GM19023 (cell line): Measurements from ENCODE around the gene SLC19A2.
A peak's percentile ranks its signal among the peaks of the same experiment; 100 is the strongest.

Source experiments
- ATAC-seq: cut with Tn5 transposase; IDR thresholded peaks from one replicate; pipeline ENCODE4 v1.9.1; 2021; ENCODE audit warnings: mild to moderate bottlenecking, moderate library complexity; ENCODE audit not compliant: unreplicated experiment

Gene SLC19A2

DNA sequence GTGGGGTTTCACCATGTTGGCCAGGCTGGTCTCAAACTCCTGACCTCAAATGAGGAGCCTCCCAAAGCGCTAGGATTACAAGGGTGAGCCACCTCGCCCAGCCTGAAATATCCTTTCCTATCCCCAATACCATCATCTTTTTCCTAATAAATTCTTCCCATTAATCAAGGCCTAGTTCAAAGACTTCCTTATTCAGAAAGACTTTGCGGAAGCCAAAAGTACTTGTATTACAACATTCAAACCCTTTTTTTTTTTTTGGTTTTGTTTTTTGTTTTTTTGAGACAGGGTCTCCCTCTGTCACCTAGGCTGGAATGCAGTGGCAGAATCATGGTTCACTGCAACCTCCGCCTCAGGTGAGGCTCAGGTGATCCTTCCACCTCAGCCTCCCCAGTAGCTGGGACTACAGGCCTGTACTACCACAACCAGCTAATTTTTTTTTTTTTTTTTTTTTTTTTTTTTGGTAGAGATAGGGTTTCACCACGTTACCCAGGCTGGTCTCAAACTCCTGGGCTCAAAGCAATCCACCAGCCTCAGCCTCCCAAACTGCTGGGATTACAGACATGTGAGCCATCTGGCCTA, 7.6 kb downstream of the SLC19A2 start:
- ATAC-seq, result no peak

DNA sequence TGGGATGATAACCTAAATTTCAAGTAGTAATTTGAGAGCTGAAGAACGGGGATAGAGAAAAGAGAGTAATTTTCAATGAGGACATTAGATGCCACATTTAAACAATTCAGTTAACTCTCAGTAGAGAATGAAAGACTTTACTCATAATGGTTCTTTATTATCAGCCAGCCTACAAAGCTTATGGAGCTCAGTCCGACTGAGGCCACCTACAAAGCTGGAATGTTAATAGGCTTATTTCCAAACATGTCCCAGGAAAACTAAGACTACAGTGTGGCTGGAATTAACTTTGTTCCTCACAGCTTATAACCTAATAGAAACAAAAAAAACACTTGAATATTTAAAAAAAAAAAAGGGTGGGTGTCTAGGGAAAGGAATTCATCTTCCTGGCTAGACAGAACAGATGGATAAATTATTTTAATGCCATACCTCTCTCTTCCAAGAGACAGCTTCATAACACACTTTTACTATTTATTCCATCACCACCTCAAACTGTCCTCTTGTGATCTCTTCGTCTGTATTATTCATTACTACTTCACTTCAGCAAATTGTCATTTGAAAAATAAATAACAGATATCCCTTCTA, 9.8 kb downstream of the SLC19A2 start:
- ATAC-seq, result no peak

DNA sequence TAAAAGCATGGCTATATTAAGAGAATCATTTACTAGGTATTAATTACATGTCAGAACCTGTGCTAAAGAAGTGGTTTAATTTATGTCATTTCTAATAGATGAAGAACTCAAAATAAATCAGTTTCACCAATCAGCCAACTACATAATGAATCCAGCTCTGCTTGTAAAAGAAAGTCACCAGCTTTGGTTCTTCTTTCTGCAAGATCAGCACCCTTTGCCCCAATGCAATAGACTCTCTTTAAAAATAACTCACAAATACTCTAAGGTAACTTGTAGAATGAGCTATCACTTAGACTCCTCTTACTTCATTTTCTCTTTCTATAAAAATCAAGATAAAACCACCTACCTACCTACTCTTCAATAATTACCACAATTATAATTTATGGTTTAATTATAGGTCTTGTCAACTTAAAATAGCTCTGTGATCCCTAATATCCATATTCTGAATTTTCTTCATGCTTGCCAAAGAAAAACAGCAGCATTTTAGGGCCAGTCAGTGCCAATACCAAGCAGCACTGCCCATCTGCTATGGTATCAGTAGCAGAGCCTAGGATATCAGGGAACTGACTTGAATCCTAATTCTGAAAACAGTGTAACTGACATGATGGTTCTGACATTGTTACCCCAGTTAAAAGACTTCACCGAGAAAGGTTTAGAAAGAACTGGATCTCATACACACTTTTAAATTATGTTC, 11.3 kb downstream of the SLC19A2 start:
- no peak for ATAC-seq

DNA sequence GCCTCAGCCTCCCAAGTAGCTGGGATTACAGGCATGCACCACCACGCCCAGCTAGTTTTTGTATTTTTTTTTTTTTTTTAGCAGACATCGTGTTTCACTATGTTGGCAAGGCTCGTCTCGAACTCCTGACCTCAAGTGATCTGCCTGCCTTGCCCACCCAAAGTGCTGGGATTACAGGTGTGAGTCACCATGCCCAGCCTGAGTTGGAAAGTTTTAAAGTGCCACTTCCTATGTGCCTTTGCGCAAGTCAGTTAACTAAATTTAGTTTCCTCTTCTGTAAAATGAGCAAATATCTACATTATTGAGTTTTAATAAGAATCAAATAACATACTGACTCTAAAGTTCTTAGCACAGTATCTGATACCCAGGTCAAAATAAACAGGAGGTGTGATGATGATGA, 12.4 kb downstream of the SLC19A2 start:
- ATAC-seq, result no peak

DNA sequence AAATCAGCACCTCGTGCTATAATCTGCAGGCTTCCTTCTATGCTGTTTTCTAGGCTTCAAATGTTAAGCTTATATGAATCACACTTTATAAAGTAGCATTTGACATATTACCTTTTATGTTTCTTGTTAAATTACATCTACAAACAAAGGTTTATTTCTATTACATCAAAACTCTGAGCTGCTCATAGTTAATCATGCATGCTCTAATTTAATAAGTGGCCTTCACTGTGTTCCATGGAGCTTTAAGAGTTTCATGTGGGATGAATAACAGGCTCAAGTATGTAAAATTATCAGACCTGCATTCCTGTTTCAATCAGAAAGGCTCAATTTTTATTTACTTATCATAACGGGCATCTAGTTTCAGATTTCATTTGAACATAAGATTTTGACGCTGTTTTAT, 13.0 kb downstream of the SLC19A2 start:
- no peak for ATAC-seq

DNA sequence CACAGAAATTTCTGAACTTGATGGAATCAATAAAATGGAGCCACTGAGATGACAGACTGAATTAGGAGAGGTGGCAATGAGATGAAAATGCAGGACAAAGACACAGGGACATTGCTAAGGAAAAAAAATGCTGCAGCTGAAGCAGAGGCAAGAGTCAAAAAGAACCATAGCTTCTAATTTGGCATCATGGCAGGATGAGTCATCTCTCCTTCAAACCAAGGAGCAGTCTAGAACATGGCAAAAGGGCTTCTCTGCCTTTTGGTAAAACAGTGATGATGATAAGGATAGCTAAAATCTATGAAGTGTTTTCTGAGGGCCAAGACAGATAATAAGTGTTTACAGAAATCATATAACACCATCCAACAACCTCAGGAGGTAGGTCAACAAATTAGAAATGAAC, 16.8 kb downstream of the SLC19A2 start:
- ATAC-seq, result no peak

DNA sequence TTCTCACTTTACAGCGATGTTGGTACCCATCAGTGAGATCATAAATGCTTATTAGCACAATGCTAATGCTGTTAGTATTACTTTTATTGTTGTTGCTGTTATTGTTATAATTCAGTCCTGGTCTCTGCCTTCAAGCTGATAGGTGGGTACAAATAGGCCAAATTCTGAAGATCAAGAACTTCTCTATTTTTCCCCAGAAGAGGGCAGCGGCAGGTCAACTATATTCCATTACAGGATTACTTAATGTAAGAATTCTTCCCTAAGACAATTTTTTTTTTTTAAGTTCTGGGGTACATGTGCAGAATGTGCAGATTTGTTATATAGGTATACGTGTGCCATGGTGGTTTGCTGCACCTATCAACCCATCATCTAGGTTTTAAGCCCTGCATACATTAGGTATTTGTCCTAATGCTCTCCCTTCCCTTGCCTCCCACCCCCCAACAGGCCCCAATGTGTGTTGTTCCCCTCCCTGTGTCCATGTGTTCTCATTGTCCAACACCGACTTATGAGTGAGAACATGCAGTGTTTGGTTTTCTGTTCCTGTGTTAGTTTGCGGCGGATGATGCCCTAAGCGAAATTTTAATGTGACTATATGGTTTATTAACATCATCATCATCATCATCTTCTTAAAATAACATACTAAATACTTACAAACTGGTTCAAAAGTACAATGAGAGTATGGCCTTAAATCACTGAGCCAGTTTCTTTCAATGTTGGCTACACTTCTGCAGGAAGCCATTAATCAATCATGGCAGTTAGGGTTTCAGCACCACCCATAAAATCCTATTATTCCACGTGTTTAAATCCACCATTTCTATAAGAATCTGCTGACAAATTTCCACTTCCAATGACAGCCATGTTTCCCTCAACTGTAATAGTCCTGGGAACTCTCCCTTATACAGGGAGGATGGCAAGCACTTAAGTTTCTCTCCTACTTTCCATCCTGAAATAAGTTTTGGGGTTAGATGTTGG, 19.2 kb downstream of the SLC19A2 start:
- no peak for ATAC-seq

DNA sequence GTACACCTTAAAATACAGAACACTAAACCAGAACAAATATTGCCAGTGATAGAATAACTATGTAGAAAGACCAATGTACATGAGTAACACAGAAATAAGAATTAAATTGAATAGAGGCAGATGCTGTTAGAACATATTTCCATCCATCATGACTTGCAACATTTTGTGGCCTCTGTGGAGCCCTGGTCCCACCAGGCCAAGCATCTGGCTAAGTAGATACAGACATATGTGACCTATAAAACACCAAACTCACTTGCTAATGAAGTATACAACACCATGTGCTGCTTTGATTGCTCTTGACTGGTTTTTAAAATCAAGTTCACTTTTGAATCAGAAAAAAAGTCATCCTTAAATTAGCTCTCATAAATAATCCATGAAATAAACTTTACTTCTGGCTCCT, 20.5 kb downstream of the SLC19A2 start:
- ATAC-seq, result no peak

DNA sequence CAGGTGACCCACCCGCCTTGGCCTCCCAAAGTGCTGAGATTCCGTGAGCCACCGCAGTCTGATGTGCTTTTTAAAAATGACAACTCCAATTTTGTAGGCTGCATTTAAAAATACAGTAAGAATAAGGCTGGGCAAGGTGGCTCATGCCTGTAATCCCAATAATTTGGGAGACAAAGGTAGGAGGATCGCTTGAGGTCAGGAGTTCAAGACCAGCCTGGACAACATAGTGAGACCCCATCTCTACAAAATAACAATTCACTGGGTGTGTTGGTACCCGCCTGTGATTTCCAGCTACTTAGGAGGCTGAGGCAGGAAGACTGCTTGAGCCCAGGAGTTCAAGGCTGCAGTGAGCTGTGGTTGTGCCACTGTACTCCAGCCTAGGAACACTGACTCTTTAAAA, 23.4 kb downstream of the SLC19A2 start:
- ATAC-seq, result no peak

DNA sequence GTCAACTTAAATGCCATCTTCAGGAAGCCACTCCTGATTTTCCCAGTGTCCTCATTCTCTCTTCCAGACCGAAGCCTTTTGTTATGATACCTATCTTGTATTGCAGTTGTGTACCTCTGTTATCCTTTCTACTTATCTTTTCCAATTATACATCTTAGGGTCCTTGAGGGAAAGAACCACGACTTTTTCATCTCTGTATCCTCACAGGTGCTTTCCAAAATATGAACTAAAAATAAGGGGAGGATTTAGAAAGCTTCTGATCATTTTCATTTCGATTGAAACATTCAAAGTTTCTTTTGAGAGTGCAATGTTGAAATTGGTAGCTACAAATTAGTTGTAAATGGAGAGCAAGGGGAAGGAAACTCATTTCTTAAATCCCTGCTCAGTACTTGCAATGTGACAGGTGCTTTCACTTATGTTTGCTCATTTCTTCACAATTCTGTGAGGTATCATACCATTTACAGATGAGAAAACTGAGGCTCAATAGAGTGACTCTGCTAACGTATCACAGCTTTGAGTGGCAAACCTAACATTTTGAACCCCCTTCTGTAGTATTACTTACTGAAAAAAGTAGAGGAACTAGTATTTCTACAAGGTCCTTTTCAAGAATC, 24.2 kb downstream of the SLC19A2 start:
- no peak for ATAC-seq

DNA sequence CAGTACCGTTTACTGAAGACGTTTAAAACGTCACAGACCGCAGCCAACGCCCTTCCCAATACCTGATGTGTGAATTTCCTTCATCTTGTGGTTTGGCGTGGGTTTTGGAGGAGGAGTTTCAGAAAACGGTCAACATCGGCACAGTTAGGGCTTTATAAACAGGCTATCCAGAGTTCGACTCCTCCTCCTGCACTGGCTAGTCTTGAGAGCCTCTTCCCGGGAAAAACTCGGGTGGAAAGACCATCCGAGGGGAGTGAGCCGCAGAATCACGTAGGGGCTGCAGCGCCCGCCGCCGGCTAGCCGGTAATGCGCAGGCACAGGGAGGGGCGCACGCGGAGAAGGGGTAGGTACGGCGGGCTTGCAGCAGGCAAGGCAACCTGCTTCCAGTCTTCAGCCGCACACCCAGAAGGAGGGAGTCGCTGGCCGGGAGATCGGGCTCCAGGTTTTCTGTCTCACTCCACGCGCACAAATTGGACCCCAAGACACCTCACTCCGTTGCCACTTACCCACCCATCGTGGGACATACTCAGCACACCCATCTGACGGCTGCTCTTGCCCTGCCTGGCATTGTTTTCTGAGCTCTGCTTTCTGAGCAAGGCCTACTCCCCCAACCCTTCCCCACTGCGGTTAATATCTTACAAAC, 25.4 kb downstream of the SLC19A2 start:
- no peak for ATAC-seq

DNA sequence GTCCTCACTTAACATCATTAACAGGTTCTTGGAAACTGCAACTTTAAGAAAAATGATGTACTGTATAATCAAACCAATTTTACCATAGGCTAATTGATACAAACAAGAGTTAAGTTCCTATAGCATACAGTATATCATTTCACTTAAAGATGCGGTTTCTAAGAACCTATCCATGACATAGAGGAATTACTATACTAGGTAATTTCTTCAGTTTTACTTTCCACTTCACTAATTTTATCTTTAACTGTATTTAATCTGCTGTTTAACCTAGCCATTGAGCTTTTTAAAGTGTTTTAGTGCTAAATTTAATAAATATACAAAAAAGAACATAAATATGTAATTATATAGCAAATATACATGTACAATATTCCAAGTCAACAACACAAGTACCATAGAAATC, 28.3 kb downstream of the SLC19A2 start:
- ATAC-seq, result no peak

DNA sequence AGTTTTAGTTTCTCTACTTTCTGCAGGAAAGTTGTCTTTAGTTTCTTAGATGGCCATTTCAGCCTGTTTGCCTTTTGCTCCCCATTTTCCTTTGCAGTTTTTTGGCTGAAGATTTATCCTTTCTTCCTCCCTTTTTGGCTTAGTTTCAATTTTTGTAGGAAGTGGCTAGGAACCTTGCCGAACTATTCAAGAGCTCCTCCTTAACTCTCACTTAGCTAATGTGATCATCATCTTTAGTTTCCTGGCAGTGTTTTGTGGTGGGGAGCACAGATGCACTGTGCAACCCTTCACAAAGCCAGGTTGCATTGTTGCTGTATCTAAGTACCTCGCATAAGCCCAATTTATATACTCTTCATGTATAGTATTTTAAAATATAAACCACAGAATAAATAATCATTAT, 29.7 kb downstream of the SLC19A2 start:
- ATAC-seq, result no peak

DNA sequence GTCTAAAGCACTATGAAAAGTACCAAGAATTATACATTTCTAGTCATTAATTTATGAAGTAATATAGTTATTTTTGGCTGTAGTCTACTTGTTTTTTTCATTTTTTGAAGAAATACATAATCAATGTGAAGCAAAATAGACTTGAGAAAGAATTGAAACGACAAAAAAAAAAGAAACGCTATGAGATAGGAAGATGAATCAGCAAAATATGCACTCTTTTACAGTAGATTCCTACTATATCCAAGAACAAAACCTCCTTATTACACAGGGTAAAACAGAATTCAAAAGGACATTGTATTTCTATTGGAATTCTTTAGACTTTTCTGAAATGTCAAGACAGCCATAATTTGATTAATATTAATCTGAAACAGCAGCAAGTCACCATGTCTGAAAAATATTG, 32.8 kb downstream of the SLC19A2 start:
- ATAC-seq, result no peak

DNA sequence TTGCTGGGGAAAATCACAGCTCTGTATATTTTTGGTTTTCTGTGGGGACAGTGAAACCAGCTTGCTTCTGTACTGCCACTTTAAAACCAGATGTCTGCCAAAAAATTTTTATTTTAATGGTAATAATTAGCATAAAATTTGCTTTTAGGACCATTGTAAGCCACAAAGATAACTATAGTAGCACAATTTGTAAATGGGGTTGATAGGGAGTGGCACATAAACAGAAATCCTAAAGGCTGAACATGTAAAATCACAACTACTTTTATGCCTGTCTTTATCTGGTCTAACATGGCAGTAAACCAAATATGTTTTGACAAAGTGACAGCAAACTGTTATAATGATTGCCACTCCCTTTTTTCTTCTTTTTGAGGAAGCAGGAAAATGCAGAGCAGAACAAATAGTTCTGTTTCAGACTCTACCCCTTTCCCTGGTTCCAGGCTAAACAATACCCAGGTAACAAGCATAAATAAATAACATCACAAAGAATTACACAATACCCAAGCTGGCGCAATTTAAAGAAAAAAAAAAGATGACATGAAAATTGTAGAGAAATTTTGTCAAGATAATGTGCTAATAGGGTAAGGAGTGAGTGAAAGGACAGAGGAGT, 34.4 kb downstream of the SLC19A2 start:
- ATAC-seq, result no peak

DNA sequence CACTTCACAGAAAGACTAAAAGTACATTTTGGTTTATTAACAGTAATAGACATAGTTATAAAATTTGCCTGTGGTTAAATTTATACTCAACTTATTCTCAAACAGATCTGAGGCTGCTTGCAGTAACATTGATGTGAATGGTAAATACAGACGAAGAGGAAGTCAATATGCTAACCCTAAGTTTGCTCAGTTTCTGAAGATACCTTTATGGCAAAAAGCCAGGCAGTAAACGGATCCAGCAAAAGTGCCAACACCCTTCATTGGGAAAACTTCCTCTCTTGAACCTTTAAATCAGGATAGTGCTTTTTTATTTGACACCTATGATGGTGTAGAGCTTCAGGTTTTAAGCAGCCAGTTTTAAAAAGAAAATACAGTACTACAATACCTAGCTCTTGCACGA, 41.8 kb downstream of the SLC19A2 start:
- ATAC-seq, result no peak

DNA sequence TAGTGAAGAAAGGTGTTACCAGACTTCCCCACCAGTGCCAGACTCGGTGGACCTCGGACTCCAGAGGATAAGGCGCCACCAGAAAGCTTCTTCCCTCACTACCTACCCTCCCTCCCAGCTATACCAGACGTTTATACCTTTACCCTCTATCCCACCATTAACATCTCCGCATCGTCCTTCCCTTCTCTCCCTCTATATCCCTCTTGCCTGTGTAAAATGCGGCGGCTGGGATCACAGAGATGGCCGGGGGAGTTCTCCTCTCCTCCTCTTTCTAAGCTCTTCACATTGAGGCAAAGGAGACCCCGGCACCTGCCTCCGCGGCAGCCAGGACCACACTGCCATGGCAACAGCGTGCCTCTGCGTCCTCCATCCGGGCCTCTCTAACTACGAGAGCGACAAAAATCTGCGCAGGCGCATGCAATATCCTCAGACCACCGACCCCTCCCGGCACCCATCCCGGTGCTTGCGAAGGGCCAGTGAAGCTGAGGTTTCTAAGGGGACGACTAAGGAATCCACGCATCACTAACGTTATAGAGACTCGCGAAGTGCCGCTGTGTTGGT, 58.6 kb downstream of the SLC19A2 start, which contains the start of gene CCDC181:
Gene CCDC181, minus strand, starts transcription at position 394 of the 561 bp plus-strand sequence. CDS start 2,547 bp downstream, outside the sequence.
- ATAC-seq, result peak; percentile 85

DNA sequence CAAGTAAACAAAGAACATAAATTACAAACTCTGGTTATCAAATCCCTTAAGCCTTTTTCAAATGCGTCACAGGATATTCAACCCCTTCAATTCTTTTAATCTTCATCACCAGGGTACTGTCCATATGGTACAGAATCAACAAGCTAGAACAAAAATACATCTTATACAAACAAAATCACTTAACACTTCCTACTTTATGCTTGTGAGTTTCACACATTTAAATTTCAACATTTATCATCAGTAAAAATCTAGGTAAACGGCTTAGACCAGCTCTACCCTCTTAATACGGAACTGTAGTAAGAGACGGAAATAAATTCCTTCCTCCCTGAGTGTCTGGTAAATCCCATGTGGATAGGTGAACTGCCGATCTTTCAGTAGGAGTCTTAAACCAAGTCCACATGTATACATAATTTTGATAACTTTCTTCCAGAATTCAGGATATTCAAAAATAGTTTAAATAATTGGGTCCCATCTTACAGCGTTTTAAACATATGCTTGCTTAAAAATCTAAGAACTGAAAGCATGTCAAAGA, 59.5 kb downstream of the SLC19A2 start:
- no peak for ATAC-seq

DNA sequence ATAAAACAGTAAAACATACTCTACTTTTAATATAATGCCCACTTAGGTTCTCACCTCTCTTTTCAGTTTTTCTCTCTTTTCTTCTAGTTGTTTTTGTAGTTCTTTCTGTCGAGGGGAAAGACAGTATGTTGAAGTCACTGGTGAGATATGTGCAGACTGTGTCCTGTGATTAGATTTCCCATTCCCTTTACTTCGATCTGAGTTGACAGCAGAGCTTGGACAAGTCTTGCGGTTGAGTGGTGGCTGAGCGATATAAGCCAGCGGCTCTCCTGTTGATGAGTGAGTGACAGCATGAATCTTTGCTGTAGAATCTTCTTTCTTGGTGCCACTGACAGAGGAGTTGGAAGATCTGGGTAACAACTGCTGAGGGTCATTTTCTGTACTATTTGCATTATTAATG, 64.4 kb downstream of the SLC19A2 start:
- no peak for ATAC-seq
